Measurements from ENCODE around the gene CARD14.

CARD14 gene

GRCh38 chr17:80214878-80215210 lies 45.0 kb downstream of the CARD14 start:
- Mint-ChIP-seq H3K36me3 (ENCODE audit: low read depth) (peaks cover 18% of the 10 kb centered on the region), H3K27me3 (ENCODE audit: low read depth) (no peaks in the 10 kb centered on the region), H3K4me3 (no peak overlapping the region), H3K27ac (no peak overlapping the region), H3K4me1 (ENCODE audit: low read depth) (peaks cover 13% of the 10 kb centered on the region), H3K9me3 (no peaks in the 10 kb centered on the region)
- no peak for DNase-seq (ENCODE audit: low spot score)

GRCh38 chr17:80216473-80217456 lies 46.9 kb downstream of the CARD14 start:
- no peak for DNase-seq (ENCODE audit: low spot score)
- Mint-ChIP-seq H3K4me3 (no peak overlapping the region), H3K9me3 (no peaks in the 10 kb centered on the region), H3K4me1 (ENCODE audit: low read depth) (peaks cover 15% of the 10 kb centered on the region), H3K27ac (no peak overlapping the region), H3K27me3 (ENCODE audit: low read depth) (no peaks in the 10 kb centered on the region), H3K36me3 (ENCODE audit: low read depth) (peaks cover 15% of the 10 kb centered on the region)

- H3K36me3 Mint-ChIP-seq (ENCODE audit: low read depth) = peaks cover 14% of the 10 kb centered on the region
- H3K4me1 Mint-ChIP-seq (ENCODE audit: low read depth) = peaks cover 15% of the 10 kb centered on the region
- H3K9me3 Mint-ChIP-seq = no peaks in the 10 kb centered on the region
- no peaks in the 10 kb centered on the region for H3K27me3 Mint-ChIP-seq (ENCODE audit: low read depth)
- peak overlapping the region; percentile 15 for H3K4me3 Mint-ChIP-seq
- DNase-seq (ENCODE audit: low spot score) = no peak
- peak overlapping the region; percentile 32 for H3K27ac Mint-ChIP-seq
Measured at GRCh38 chr17:80217703-80218362, 48.0 kb downstream of the CARD14 start.

- Mint-ChIP-seq H3K9me3 (no peaks in the 10 kb centered on the region), H3K4me3 (peak overlapping the region; percentile 89), H3K27ac (peak overlapping the region; percentile 90), H3K27me3 (ENCODE audit: low read depth) (no peaks in the 10 kb centered on the region), H3K36me3 (ENCODE audit: low read depth) (peaks cover 14% of the 10 kb centered on the region), H3K4me1 (ENCODE audit: low read depth) (peaks cover 15% of the 10 kb centered on the region)
- no peak for DNase-seq (ENCODE audit: low spot score)
Measured at GRCh38 chr17:80218391-80218790, 48.6 kb downstream of the CARD14 start.

- peaks cover 14% of the 10 kb centered on the region for H3K36me3 Mint-ChIP-seq (ENCODE audit: low read depth)
- peaks cover 15% of the 10 kb centered on the region for H3K4me1 Mint-ChIP-seq (ENCODE audit: low read depth)
Measured at GRCh38 chr17:80219013-80219762, 49.4 kb downstream of the CARD14 start.

GRCh38 chr17:80219763-80220053 lies 49.9 kb downstream of the CARD14 start:
- Mint-ChIP-seq H3K4me3 (peak overlapping the region; percentile 89), H3K4me1 (ENCODE audit: low read depth) (peaks cover 15% of the 10 kb centered on the region), H3K27ac (peak overlapping the region; percentile 90), H3K9me3 (no peaks in the 10 kb centered on the region), H3K36me3 (ENCODE audit: low read depth) (peaks cover 14% of the 10 kb centered on the region), H3K27me3 (ENCODE audit: low read depth) (no peaks in the 10 kb centered on the region)
- no peak for DNase-seq (ENCODE audit: low spot score)

More at GRCh38 chr17:80219013-80219762, 49.4 kb downstream of the CARD14 start:
- Mint-ChIP-seq H3K9me3 (no peaks in the 10 kb centered on the region), H3K27me3 (ENCODE audit: low read depth) (no peaks in the 10 kb centered on the region), H3K4me3 (peak overlapping the region; percentile 89), H3K27ac (peak overlapping the region; percentile 90)
- peak; percentile 86 for DNase-seq (ENCODE audit: low spot score)

GRCh38 chr17:80220054-80220735 lies 50.4 kb downstream of the CARD14 start, which contains the start of the genes SGSH and SLC26A11:
SGSH (minus strand) TSS chr17:80220333; CDS start chr17:80220313, 20 bp downstream.
SLC26A11 (plus strand) TSS chr17:80220427; CDS start chr17:80221561, 1,134 bp downstream.
- peak; percentile 54 for DNase-seq (ENCODE audit: low spot score)
- H3K27me3 Mint-ChIP-seq (ENCODE audit: low read depth) = no peaks in the 10 kb centered on the region
- peak within 1 kb of the TSS; percentile 90 for H3K27ac Mint-ChIP-seq
- H3K36me3 Mint-ChIP-seq (ENCODE audit: low read depth) = peaks cover 14% of the 10 kb centered on the region
- H3K4me3 Mint-ChIP-seq = peak within 1 kb of the TSS; percentile 89
- peaks cover 15% of the 10 kb centered on the region for H3K4me1 Mint-ChIP-seq (ENCODE audit: low read depth)
- no peaks in the 10 kb centered on the region for H3K9me3 Mint-ChIP-seq

- H3K36me3 Mint-ChIP-seq (ENCODE audit: low read depth) = peaks cover 12% of the 10 kb centered on the region
- no peak for DNase-seq (ENCODE audit: low spot score)
- H3K4me1 Mint-ChIP-seq (ENCODE audit: low read depth) = peaks cover 15% of the 10 kb centered on the region
- peak overlapping the region; percentile 80 for H3K4me3 Mint-ChIP-seq
- peak overlapping the region; percentile 69 for H3K27ac Mint-ChIP-seq
- no peaks in the 10 kb centered on the region for H3K27me3 Mint-ChIP-seq (ENCODE audit: low read depth)
- no peaks in the 10 kb centered on the region for H3K9me3 Mint-ChIP-seq
Measured at GRCh38 chr17:80220736-80221215, 50.9 kb downstream of the CARD14 start.

GRCh38 chr17:80221351-80222105 lies 51.7 kb downstream of the CARD14 start:
- peak overlapping the region; percentile 69 for H3K27ac Mint-ChIP-seq
- no peaks in the 10 kb centered on the region for H3K9me3 Mint-ChIP-seq
- no peaks in the 10 kb centered on the region for H3K27me3 Mint-ChIP-seq (ENCODE audit: low read depth)
- peaks cover 15% of the 10 kb centered on the region for H3K4me1 Mint-ChIP-seq (ENCODE audit: low read depth)
- no peak for DNase-seq (ENCODE audit: low spot score)
- peaks cover 7% of the 10 kb centered on the region for H3K36me3 Mint-ChIP-seq (ENCODE audit: low read depth)
- peak overlapping the region; percentile 80 for H3K4me3 Mint-ChIP-seq

- peaks cover 13% of the 10 kb centered on the region for H3K4me1 Mint-ChIP-seq (ENCODE audit: low read depth)
- H3K27me3 Mint-ChIP-seq (ENCODE audit: low read depth) = no peaks in the 10 kb centered on the region
- peak overlapping the region; percentile 18 for H3K4me3 Mint-ChIP-seq
- H3K36me3 Mint-ChIP-seq (ENCODE audit: low read depth) = peaks cover 2% of the 10 kb centered on the region
- H3K9me3 Mint-ChIP-seq = no peaks in the 10 kb centered on the region
- H3K27ac Mint-ChIP-seq = no peak overlapping the region
- no peak for DNase-seq (ENCODE audit: low spot score)
Measured at GRCh38 chr17:80222376-80223141, 52.7 kb downstream of the CARD14 start.

- DNase-seq (ENCODE audit: low spot score) = no peak
- H3K4me1 Mint-ChIP-seq (ENCODE audit: low read depth) = peaks cover 11% of the 10 kb centered on the region
- no peaks in the 10 kb centered on the region for H3K36me3 Mint-ChIP-seq (ENCODE audit: low read depth)
- H3K27me3 Mint-ChIP-seq (ENCODE audit: low read depth) = no peaks in the 10 kb centered on the region
- H3K4me3 Mint-ChIP-seq = peak overlapping the region; percentile 15
- H3K9me3 Mint-ChIP-seq = no peaks in the 10 kb centered on the region
- H3K27ac Mint-ChIP-seq = no peak overlapping the region
Measured at GRCh38 chr17:80223142-80223815, 53.4 kb downstream of the CARD14 start.

Data from T-helper 2 cell treated with Interferon-gamma antibody and Interleukin-4, amounts not matched to agents 5 μg/mL and 100 μg/mL, for 36 hours (primary cell).